SKM-1 (cell line): ENCODE measurements around the gene IQCN.
A peak's percentile ranks its signal among the peaks of the same experiment; 100 is the strongest.

ENCODE experiments used
- DNase-seq: peaks from one replicate; lab custom pipeline; 2025; ENCODE audit not compliant: unreplicated experiment; lab: John Stamatoyannopoulos, UW

IQCN gene

DNA sequence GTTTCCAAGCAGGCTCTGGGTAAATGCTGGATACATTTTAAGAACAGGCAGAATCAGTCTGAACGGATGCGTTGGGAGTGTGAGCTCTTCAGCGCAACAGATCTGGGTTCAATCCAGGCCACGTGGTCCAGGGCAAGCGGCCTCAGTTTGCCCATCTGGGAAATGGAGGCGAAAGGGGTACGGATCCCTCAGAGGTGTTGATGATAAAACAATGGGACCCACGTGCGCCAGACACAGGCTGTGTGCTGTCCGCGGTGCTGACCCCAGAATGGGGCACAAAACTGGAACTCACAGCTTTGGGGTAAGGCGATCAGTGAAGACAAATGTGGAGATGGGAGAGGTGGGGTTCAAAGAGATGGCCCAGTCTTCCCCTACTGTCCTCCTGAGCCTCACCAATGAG, 34.9 kb downstream of the IQCN start:
- DNase-seq = no peak

DNA sequence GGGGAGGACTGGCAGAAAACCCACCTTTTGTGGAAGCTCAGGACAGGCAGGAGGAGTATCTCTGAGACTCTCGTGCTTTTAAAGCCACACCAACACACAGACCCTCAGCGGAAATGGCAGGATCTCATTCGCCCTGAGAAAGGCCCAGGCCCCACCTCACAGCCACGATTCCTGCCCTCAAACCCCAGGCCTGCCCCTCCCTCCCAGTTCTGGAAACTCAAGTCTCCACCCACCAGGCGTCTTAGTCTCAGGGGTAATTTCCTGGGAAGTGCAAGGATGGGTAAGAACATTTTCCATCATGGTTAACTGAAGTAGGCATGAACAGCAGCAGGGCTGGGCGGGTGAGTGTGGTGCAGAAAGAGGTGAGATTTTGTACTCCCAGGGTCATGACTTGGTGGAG, 40.1 kb downstream of the IQCN start:
- DNase-seq = no peak

DNA sequence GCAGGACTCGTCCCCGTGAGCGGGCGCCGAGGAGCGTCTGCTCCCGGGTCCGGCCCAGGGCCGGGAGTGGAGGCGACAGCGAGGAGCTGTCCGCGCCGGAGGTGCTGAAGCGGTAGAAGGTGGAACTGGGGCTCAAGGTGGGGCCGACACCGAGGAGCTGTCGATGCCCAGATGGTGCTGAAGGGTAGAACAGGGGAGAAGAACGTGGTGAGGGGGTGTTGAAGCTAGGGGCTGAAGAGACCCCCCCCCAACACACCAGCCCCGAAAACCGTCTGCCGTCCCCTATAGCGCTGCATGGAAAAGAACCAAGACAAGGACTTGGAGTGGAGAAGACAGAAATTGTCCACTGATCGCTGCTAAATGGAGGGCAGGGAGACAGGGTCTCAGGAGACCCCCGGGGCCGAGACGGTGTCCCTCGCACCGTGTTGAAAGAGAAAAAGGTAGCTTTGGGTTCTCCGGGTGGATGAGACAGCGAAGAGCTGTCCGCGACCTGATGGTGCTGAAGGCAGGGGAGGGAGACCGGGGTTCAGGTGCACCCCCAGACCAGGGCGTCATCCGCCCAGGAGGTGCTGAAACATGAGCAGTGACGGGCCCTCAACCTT, 40.9 kb downstream of the IQCN start:
- no peak for DNase-seq

DNA sequence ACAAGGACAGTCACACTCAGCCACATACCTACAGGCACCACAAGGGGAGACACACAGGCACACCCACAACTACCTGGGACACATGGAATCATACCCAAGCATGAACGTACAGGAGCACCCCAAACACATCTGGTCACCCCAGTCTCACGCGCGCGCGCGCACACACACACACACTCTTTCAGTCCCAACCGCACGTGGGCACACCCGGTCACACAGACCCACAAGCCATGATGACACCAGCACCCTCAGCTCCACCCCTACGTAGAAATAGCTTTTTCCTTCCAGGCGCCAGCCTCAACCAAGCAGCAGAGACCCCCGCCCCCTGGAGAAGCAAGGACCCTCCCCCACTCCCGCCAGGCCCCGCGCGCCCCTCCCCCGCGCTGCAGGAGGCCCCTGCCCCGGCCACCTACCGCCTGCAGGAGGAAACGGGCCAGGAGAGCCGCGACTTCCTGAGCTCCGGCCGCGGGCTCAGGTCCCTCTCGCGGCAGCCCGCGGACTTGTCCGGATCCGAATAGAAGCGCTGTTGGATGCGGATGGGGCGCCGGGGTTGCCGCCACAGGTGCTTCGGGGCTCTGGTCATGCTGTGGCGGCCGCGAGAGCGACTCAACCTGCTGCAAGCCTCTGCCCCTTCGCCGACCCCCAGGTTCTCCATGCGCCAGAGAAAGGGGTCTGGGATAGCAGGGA, 41.6 kb downstream of the IQCN start:
- no peak for DNase-seq

DNA sequence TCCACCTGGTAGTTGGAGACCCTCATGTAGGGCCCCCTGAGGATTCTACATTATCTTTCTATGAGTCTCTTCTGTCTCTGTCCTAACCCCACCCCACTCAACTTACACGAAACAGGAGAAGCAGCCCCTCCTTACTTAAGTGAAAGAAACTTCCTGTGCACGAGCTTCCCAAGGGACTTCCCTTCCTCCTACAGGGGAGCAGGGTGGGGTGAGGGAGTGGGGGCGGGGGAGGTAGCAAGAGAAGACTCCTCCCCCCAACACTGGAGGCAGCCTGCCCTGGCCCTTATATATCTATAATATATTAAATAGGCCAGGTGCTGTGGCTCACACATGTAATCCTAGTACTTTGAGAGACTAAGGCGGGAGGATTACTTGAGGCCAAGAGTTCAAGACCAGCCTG, 42.5 kb downstream of the IQCN start:
- no peak for DNase-seq

DNA sequence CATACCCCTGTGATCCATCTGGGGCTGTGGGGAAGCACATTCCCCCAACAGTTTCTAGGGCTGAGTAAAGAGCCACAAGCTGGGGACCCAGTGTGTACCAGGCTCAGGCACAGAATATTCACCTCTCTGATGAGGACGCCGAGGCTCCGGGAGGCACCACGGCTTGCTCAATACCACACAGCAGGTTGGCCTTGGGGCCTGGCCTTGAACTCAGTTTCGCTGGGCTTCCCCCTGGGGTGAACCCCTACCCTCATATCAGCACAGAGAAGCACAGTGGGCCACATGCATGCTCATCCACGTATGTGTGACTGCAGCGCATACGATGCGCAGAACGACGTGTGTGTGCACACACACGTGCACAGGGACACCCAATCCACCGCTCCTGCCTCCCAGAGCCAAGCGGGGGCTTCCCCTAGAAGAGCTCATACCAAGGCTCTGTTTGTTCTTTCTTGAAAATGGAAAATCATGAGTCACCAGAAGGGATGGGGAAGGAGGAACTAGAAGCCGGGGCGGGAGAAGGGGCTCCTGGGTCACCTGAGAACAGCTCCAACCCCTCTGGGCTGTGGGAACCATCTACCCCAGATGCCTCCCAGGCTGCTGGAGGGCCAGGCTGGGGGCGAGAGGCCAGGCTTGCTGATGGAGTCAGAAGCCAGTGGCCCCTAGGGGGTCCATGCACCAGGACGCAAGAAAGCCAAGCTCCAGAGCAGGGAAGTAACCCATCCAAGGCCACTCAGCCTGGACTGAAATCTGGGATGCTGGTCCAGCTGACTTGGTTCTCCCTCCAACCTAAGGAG, 43.1 kb downstream of the IQCN start:
- DNase-seq = no peak

DNA sequence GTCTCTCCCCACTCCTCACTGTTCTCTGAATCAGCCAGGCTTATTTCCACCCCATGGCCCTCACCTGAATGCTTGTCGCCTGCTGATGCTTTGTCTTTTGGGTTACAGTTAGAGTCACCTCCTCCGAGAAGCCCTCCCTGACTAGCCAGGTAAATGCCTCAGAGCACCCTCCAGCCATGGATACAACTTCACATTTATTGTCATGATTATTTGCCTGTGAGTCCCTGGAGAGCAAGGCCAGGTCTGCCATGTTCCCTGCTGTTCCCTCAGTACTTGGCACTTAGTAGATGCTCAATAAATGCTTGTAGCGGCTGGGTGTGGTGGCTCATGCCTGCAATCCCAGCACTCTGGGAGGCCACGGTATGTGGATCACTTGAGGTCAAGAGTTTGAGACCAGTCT, 44.3 kb downstream of the IQCN start:
- DNase-seq = no peak

DNA sequence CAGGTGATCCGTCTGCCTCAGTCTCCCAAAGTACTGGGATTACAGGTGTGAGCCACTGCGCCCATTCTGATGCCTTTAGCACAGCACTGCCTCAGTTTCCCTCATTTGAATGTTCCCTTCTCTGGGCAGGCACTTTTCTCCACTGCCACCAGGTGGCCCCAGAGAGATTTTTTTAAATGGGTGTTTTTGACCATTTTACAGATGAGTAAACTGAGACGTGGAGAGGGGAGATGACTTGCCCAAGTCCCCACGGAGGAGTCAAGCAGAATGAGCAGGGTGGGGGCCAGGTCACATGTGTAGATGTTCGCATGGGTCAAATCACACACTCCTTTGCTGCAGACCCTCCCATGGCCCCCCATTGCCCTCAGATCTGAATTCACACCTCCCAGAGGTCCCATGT, 44.8 kb downstream of the IQCN start:
- DNase-seq = no peak

DNA sequence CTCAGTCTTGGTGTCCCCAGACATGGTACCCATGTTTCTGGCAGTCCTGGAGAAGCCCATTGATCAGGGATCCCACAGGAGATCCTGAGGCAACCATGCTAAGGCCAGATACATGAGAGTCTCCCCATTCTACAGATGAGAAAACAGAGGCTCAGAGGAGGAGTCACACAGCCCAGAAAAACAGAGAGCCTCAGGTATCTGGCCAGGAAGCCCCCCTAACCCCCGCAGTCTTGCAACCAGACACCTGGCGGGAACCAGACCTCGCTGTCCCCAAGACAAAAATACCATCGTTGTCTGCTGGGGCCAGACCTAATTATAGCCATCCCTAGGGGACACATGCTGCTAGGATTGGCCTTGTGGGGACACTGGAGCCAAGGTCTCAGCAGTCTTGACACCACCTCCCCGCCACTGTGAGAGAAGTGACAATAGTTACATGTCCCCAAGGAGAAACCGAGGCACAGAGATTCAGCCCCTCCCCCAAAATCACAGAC, 46.4 kb downstream of the IQCN start:
- DNase-seq = no peak

DNA sequence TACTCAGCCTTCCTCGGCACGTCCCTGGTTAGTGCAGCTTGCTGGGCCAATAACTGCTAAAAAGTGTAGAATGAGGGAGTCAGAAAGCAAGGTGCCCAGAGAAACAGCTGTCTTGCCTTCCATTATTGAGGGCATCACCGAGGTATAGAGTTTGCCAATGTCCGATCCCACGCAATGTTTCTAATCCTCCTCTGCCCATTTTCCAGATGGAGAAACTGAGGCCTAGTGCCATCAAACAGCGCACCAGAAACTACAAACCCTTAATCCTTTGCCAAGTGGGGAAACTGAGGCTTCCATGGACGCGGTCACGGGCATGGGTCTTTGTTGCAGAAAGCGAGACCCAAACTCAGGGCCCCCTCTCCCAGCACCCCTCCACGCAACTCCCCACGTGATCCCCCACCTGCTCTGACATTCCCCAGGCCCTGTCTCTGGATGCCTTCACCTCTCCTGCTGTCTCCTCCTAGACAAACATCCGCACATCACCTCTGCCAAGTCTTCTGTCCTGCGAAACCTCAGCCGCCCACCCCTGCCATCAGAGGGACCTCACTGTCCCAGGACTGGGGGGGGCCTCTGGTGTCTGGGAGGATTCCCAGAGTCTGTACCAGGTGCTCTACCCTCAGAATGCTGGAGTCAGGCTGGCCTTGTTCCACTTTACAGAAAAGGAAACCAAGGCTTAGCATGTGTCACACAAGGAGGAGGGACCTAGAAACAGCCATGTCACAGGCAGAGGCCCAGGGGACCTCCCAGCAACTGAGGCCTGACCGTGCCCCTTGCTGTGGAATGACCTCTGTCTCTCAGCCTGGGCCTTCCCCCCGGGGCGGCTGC, 47.1 kb downstream of the IQCN start:
- DNase-seq = no peak

DNA sequence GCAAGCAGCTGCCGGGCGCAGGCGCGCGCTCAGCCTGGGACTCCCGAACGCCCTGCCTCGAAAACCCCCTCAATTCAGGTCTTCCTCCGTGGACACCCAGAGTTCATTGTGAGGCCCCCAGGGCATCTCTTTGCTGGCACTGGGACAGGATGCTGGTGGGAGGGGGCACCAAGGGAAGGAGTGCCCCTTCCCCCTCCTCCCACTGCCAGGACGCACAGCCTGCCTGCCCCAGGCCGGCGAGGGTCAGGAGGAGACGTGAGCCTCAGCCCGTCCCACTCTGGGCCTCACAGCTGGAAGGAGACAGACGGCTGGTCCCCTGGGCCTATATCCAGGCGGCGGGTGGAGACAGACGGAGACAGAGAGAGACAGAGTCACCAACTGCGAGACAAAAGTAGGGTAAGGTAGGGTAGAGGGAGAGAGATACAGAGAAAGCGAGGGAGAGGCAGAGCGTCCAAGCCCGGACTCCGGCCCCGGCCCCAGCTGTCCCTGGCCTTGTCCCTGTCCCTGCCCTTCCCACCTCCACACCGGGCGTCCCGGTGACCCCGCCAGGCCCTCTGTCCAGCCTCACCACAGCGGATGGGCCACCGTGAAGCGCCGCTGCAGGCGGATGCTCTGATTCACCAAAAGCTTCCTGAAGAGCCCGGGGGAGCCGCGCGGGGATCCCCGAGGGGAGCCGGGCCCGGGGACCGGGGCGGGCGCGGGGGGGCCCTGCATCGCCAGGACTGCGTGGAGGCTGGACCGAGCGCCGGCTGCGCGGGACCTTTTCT, 48.4 kb downstream of the IQCN start, which contains the start of gene PDE4C:
Gene PDE4C (minus strand): TSS at position 737 of the 767 bp plus-strand sequence. CDS start 23 bp downstream, at position 714.
- no peak for DNase-seq

DNA sequence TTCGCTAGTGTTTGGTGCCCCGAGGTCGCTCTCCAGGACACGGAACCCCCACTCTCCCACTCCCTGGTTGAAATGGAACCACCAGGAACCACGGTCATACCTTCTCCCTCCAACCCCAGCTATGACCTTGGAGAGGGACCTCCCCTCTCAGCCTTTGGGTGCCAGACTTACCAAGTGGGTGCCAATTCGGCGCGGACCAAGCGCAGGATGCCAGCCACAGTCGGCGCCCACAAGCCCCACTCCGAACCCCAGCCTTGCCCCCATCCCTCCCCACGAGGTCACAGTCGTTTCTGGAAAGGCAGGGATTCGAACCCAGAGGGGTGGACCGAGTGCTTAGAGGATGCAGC, 48.9 kb downstream of the IQCN start:
- no peak for DNase-seq

DNA sequence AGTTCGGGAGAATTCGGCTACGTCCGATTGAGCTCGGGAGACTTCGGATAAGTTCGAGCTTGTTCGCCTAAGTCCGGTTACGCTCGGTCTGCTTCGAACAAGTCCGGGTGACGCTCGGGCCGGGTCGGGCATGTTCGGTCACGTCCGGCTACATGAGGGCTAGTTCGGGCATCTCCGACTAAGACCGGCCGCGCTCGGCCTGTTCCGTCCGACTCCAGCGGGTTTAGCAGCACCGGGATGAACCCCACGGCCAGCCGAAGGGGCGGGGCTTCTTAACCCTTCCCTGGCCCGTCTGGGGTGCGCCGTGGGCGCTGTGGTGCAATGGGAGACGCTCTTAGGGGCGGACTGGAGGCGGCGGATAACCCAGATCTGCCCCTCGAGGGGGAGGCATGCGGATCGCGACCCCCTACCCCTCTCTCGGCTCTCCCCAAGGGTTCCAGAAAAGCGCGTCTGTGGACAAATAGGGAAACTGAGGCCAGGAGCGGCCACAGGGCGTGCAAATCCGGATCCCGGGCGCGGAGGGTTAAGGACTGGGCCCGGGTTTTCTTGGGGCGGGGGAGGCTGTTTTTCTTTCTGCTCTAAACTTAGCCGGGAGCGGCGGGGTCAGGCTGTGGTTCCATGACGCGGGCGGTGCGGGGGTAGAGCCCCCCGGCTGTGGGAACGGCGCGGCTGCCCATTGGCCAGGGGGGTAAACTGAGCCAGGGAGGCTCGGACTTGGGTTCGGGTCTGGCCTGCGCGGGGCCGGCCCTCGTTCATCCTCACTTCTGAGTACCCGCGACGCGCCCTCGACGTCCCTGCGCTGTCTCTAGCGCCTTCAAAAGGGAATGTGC, 49.5 kb downstream of the IQCN start:
- peak; percentile 89 for DNase-seq

DNA sequence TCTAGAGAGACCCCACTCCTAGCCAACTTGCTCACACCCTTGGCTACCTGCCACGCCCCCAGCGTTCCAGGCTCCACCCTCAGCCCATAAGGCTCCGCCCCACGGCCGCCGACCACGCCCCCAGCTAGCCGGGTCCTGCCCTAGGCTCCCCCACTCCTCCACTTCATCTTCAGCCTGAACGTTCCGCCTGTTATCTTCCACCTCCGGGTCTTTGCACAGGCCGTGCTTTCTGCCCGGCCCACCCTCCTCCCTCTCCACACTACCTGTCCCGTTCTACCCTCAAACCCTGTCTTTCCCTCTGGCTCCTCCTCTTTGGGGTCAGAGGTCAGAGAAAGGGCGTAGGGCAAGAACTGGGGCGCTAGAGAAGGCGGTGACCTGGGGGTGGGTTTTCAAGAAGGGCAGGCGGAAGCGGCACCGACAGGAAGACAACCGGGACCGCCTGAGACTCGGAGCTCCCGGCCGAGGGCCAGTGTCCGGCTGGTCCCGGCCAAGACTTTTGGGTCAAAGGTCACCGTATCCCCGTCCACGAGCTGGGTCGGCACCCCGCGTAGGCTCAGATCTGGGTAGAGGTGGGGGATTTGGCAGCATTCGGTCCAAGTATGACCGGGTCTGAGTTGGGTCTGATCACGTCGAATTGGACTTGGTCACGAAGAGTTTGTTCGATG, 50.3 kb downstream of the IQCN start:
- peak; percentile 61 for DNase-seq

DNA sequence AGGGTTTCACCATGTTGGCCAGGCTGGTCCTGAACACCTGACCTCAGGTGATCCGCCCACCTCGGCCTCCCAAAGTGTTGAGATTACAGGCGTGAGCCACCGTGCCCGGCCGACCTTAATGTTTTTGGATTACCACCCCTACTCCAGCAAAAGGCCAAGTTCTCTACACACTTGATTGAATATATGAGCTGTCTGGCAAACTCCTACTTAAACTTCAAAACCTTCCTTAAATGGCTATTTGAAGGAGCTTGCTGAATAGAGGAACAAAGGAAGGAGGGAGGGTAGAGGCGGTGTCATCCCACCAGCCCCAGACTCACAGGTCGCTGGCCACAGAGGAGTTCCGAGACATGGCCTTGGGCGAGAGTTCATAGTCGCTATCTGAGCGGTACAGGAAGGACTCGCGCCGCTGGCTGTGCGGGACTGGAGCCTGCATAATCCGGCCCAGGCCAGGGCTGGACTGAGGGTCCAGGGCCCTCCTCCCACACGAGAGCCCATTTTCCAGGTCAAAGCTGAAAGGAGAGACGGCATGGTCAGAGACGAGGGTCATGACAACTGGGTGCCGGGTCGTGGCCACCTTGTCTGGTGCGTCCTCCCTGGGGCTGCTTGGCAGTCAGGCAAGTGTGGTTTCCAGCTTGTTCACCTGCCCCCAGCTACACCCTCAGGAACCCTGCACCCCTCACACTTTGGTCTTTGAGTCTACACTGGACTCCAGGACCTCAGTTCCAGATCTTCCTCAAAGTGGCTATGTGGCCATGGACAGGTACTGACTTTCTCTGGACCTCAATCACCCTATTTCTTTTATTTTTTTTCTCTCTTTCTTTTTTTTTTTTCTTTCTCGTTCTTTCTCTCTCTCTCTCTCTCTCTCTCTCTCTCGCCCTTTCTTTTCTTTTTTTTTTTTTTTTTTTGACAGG, 52.2 kb downstream of the IQCN start:
- DNase-seq = no peak

DNA sequence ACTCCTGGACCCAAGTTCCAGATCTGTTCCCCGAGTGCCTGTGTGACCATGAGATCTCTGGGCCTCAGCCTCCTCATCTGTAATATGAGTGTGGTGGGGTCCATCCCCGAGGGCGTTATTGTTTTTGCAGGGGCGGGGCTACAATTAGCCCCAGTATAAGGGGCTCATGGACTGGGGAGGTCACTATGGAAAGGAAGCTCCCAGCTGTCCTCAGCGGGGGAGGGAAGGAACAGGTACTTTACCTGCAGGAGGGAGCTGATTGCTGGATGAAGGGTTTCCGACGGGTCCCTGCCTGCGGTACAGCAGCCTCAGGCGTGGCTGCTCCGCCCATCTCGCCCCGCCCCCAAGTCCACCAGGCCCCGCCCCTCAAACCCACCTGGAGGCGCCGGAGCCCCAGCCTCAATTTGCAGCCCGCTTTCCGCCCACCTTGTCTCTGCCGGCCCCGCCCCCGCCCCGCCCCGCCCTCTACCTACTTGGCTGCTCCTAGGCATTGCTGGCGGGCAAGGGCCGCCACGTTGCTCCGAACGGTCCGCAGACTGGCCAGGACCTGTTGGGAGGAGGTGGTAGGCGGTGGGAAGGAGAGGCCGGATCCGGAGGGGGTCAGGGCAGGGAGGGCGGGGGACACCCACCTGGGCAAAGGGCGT, 53.5 kb downstream of the IQCN start:
- no peak for DNase-seq

DNA sequence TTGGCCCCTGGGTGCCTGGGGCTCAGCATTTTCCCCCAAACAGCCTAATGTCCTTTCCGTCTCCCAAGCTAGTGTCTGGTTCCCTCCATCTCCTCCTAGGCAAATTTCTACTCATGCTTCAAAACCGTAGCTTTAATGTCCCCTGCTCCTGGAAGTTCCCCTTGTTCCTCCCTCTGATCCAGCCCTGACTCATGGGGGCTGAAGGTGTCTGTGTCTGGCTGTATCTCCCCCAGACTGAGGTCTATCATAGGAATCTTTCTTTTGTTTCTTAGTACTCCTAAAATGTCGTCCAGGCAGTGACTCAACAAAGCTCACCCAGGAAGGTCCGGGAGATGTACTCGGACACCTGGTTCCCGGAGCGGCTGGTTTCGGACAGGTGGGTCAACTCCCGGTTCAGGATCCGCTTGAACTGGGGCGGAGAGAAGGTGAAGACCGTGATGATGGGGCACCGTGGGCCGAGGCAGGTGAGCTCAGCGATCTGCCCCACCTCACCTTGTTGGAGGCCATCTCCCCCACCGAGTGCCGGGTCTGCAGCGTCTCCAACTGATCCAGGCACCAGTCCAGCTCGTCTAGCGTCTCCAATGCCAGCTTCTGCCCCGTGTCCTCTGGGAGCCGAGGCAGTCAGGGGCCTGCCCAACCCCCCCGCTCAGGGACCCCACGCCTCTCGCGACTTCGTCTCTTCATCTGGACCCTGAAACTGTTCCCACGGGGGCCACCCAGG, 54.2 kb downstream of the IQCN start:
- DNase-seq = no peak
